HG03432 (cell line): ENCODE data around the gene PROCR.
"Not testable (repeated sequence)": the region's sequence is repeated elsewhere in the genome, so short reads cannot be mapped to it uniquely, and the experiment has no call there.

Experiments
- ATAC-seq: cut with Tn5 transposase; IDR thresholded peaks from one replicate; pipeline ENCODE4 v1.9.1; 2021; ENCODE audit warnings: mild to moderate bottlenecking, moderate library complexity; ENCODE audit not compliant: unreplicated experiment

Gene PROCR

GRCh38 chr20:35171753-35172433 lies at the start of gene PROCR:
PROCR (plus strand) TSS chr20:35172072; CDS start chr20:35172155, 83 bp downstream.
- no peak for ATAC-seq

- no peak for ATAC-seq
These were observed 49.0 kb upstream of the PROCR start for GRCh38 chr20:35122756-35123405.

- ATAC-seq = no peak
These were observed 46.1 kb upstream of the PROCR start for GRCh38 chr20:35125753-35126152.

GRCh38 chr20:35129647-35130069 lies 42.2 kb upstream of the PROCR start:
- no peak for ATAC-seq

GRCh38 chr20:35131934-35132333 lies 39.9 kb upstream of the PROCR start:
- ATAC-seq = no peak

GRCh38 chr20:35133031-35133430 lies 38.8 kb upstream of the PROCR start:
- ATAC-seq = no peak

GRCh38 chr20:35133735-35134134 lies 38.1 kb upstream of the PROCR start:
- ATAC-seq = no peak

- ATAC-seq = no peak
These were observed 37.4 kb upstream of the PROCR start for GRCh38 chr20:35134472-35134871.

- no peak for ATAC-seq
These were observed 37.0 kb upstream of the PROCR start for GRCh38 chr20:35134880-35135279.

GRCh38 chr20:35135867-35136586 lies 35.8 kb upstream of the PROCR start:
- ATAC-seq = no peak

- no peak for ATAC-seq
These were observed 27.2 kb upstream of the PROCR start for GRCh38 chr20:35144694-35145093.

GRCh38 chr20:35145141-35145564 lies 26.7 kb upstream of the PROCR start:
- ATAC-seq = no peak

- no peak for ATAC-seq
These were observed 25.5 kb upstream of the PROCR start for GRCh38 chr20:35146299-35146919.

- ATAC-seq = peak; percentile 80
These were observed 24.8 kb upstream of the PROCR start, which contains the start of gene EDEM2 for GRCh38 chr20:35146920-35147574. EDEM2 (minus strand) TSS chr20:35147336; CDS start chr20:35147258, 78 bp downstream.

- ATAC-seq = peak; percentile 15
These were observed 24.2 kb upstream of the PROCR start for GRCh38 chr20:35147575-35148071.

GRCh38 chr20:35150846-35151579 lies 20.9 kb upstream of the PROCR start:
- no peak for ATAC-seq

- ATAC-seq = no peak
These were observed 20.1 kb upstream of the PROCR start for GRCh38 chr20:35151736-35152135.

GRCh38 chr20:35155936-35156335 lies 15.9 kb upstream of the PROCR start:
- no peak for ATAC-seq

GRCh38 chr20:35156978-35157377 lies 14.9 kb upstream of the PROCR start:
- no peak for ATAC-seq

- not testable (repeated sequence) for ATAC-seq
These were observed 11.5 kb upstream of the PROCR start for GRCh38 chr20:35160341-35160740.
